ENCODE data around the gene BBLN.

- TF ChIP-seq CTCF (IDR thresholded peaks at IDR 0.05; ENCODE audit: low read depth, low read length, missing input control): no peak
- TF ChIP-seq SP1 (IDR thresholded peaks at IDR 0.05): no peak
- no peak for TF ChIP-seq YY1 (IDR thresholded peaks at IDR 0.05)
- TF ChIP-seq MAX (IDR thresholded peaks at IDR 0.05): no peak
- TF ChIP-seq REST (IDR thresholded peaks at IDR 0.05): no peak
- TF ChIP-seq GABPA (IDR thresholded peaks at IDR 0.05 in 1 of 2, conservative IDR thresholded peaks at IDR 0.05 in 1 of 2): no peak
- no peak for TF ChIP-seq RAD21 (IDR thresholded peaks at IDR 0.05)
- TF ChIP-seq TAF1 (conservative IDR thresholded peaks at IDR 0.05): no peak
- no peak for TF ChIP-seq ATF3 (IDR thresholded peaks at IDR 0.05)
These were observed 41.6 kb downstream of the BBLN start for GRCh38 chr9:128201441-128202369.

Measured in liver (tissue), 3 donors.